Measurements from ENCODE around the gene OXLD1. TPM values are rescaled to one million over a fixed set of nuclear protein-coding genes. Genes with fewer than 3 reads are reported as not detected.

The OXLD1 gene
- total and polyA plus RNA-seq, 9 donors, result 1.7 to 35.7 (median 20.9) TPM

DNA sequence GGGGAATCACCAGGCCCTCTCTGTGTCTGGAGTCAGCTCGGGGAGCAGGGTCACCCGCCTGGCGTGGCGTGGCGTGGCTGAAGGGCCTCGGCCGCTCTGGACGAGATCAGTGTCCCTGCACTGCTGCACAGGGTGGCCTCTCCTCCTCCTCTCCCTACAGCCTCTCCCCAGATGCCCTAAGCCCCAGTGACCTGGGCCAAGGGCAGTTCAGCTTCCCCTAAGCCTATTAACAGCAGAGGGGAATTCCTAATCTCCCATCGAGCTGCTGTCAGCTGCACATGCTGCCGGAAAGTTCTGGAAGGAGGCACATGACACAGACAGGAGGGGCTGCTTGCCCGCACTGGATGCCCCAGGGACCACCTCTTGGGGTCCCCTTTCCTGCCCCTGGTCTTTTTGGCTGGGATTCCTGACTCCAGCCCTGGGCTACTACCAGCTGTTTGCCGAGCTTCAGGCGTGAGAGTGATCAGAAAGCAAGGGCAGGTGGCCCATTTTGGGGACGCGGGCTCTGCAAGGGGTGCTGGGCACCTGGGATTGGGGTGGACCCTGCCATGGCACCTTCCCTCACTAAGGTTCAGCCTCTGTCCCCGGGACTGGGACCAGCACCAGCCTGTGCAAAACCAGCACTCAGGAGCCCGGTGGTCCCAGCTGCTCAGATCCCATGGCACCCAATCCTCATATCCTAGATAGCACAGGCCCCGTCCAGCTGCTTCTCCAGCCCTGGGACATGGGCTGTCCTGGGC lies 10.9 kb downstream of the OXLD1 start:
- H3K36me3 ChIP-seq, result no peaks in the 10 kb centered on the region
- no peak overlapping the region for H3K27ac ChIP-seq
- H3K4me1 ChIP-seq (ENCODE audit: insufficient read depth), result no peaks in the 10 kb centered on the region
- intact Hi-C loops (cut with DNase I), result no loop called here
- TF ChIP-seq POLR2A (IDR thresholded peaks at IDR 0.05) (no peak), EP300 (IDR thresholded peaks at IDR 0.05) (no peak)
- TF ChIP-seq, protein P1, sequence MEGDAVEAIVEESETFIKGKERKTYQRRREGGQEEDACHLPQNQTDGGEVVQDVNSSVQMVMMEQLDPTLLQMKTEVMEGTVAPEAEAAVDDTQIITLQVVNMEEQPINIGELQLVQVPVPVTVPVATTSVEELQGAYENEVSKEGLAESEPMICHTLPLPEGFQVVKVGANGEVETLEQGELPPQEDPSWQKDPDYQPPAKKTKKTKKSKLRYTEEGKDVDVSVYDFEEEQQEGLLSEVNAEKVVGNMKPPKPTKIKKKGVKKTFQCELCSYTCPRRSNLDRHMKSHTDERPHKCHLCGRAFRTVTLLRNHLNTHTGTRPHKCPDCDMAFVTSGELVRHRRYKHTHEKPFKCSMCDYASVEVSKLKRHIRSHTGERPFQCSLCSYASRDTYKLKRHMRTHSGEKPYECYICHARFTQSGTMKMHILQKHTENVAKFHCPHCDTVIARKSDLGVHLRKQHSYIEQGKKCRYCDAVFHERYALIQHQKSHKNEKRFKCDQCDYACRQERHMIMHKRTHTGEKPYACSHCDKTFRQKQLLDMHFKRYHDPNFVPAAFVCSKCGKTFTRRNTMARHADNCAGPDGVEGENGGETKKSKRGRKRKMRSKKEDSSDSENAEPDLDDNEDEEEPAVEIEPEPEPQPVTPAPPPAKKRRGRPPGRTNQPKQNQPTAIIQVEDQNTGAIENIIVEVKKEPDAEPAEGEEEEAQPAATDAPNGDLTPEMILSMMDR (IDR thresholded peaks at IDR 0.05), result no peak
- WGBS, 3 donors, result 66 to 74% (median 68%) methylated on average over 17 to 18 of the region's 18 CpGs
- no peak for DNase-seq
- H3K9me3 ChIP-seq, result no peaks in the 10 kb centered on the region
- H3K4me3 ChIP-seq, result no peak overlapping the region
- no peaks in the 10 kb centered on the region for H3K27me3 ChIP-seq

DNA sequence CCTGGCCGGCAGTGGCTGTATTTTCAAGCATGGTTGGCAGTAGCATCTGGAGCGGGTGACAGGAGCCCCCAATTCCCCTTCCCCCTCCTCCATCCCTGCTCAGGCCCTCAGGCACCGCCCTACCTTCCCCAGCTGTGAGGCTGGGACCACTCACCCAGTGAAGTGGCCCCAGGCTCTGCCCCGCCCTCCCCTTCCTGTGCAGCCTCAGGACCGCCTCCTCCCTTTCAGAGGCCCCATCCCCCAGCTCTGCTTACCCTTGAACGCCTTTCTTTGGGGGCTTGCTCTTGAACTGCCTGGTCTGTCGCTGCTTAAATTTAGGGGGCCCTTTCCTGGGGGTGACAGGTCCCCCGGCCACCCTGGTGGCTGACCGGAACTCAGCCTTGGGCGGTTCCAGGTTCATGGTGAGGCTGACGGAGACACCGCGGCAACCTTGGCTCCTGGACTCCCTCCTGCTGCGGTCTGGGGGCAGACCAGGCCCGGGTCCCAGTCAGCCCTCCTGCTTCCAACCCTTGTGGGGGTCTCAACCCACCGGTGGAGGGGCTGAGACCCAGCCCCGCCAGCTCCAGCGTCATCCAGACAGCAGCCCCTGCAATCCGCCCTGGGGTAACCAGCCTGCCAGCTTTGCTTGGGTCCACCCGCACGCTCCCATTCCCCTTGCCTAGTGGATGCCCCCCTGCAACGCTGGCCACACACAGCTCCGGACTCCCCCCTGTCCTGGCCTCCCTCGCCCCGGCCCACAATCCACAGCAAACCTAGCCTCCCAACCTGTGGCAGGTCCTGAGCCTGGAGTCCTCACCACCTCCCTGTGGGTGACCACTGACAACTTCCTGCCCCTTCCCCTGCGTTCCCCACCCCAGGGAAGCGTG lies 13.3 kb downstream of the OXLD1 start:
- H3K36me3 ChIP-seq, result no peaks in the 10 kb centered on the region
- H3K27ac ChIP-seq, result no peak overlapping the region
- intact Hi-C loops (cut with DNase I), result no loop called here
- no peak overlapping the region for H3K4me3 ChIP-seq
- 19 to 25% (median 24%) methylated on average over 22 to 27 of the region's 27 CpGs for whole genome bisulfite sequencing, 3 donors
- peaks cover 14% of the 10 kb centered on the region for H3K27me3 ChIP-seq
- DNase-seq, result no peak
- TF ChIP-seq EP300 (IDR thresholded peaks at IDR 0.05) (no peak), POLR2A (IDR thresholded peaks at IDR 0.05) (no peak)
- TF ChIP-seq, protein P1 (IDR thresholded peaks at IDR 0.05), result no peak
- peaks cover 0 to 10% of the 10 kb centered on the region in 2 donors for H3K9me3 ChIP-seq
- no peaks in the 10 kb centered on the region for H3K4me1 ChIP-seq (ENCODE audit: insufficient read depth)

- Histone ChIP-seq H3K27me3 (peaks cover 14% of the 10 kb centered on the region), H3K27ac (no peak overlapping the region), H3K4me3 (no peak overlapping the region), H3K4me1 (ENCODE audit: insufficient read depth) (no peaks in the 10 kb centered on the region), H3K9me3 (peaks cover 0 to 10% of the 10 kb centered on the region in 2 donors), H3K36me3 (no peaks in the 10 kb centered on the region)
- TF ChIP-seq, protein P1 (IDR thresholded peaks at IDR 0.05), result no peak
- TF ChIP-seq EP300 (IDR thresholded peaks at IDR 0.05) (no peak), POLR2A (IDR thresholded peaks at IDR 0.05) (no peak)
- WGBS, 3 donors, result 58 to 63% (median 60%) methylated on average over 10 of the region's 10 CpGs
- intact Hi-C loops (cut with DNase I), result no loop called here
- DNase-seq, result no peak
These were observed 14.7 kb downstream of the OXLD1 start for GRCh38 chr17:81651692-81652091.

- no peak overlapping the region for H3K27ac ChIP-seq
- H3K9me3 ChIP-seq, result peaks cover 0 to 10% of the 10 kb centered on the region in 2 donors
- H3K27me3 ChIP-seq, result peaks cover 14% of the 10 kb centered on the region
- 40 to 49% (median 46%) methylated on average over 9 of the region's 9 CpGs for WGBS, 3 donors
- no peaks in the 10 kb centered on the region for H3K4me1 ChIP-seq (ENCODE audit: insufficient read depth)
- intact Hi-C loops (cut with DNase I), result no loop called here
- no peak overlapping the region for H3K4me3 ChIP-seq
- no peaks in the 10 kb centered on the region for H3K36me3 ChIP-seq
- TF ChIP-seq, protein P1 (IDR thresholded peaks at IDR 0.05), result no peak
- TF ChIP-seq EP300 (IDR thresholded peaks at IDR 0.05), result no peak
- no peak for TF ChIP-seq POLR2A (IDR thresholded peaks at IDR 0.05)
- DNase-seq, result no peak
These were observed 15.5 kb downstream of the OXLD1 start for GRCh38 chr17:81650951-81651350.
